ENCODE results near the gene SPSB3. TPM values are rescaled to one million over a fixed set of nuclear protein-coding genes. Genes with fewer than 3 reads are reported as not detected.

Gene SPSB3
- total and polyA plus RNA-seq, 2 of the 13 experiments (the other 11 are each of a cell fraction or from before 2014, with no cell fraction given): 13.2 to 21.9 TPM

GRCh38 chr16:1772908-1773702, 9.3 kb downstream of the SPSB3 start, which contains the start of gene MRPS34 (continued):
- TF ChIP-seq FOXP4 (CRISPR knock-in tag; IDR thresholded peaks at IDR 0.05): 0 out of 2 replicates have a peak, but pooled peaks have one; percentile 17
- no peak for TF ChIP-seq ZNF484 (CRISPR knock-in tag; IDR thresholded peaks at IDR 0.05; ENCODE audit: borderline replicate concordance, low read depth)
- TF ChIP-seq KDM2A (CRISPR knock-in tag; IDR thresholded peaks at IDR 0.05; ENCODE audit: borderline replicate concordance, low read depth): peak; percentile 98
- TF ChIP-seq MXD3 (CRISPR knock-in tag; IDR thresholded peaks at IDR 0.05): peak; percentile 56
- no peak; the same call in 1 of the 2 replicates for TF ChIP-seq ZNF646 (CRISPR knock-in tag; IDR thresholded peaks at IDR 0.05)
- TF ChIP-seq ZBTB37 (CRISPR knock-in tag; IDR thresholded peaks at IDR 0.05): no peak
- peak; percentile 98 for TF ChIP-seq GABPB1 (CRISPR knock-in tag; IDR thresholded peaks at IDR 0.05)
- TF ChIP-seq ZNF703 (CRISPR knock-in tag; IDR thresholded peaks at IDR 0.05; ENCODE audit: borderline replicate concordance): no peak
- TF ChIP-seq ZNF761 (CRISPR knock-in tag; conservative IDR thresholded peaks at IDR 0.05): peak; percentile 72
- peak; percentile 23; the same call in 1 of the 2 replicates for TF ChIP-seq MEIS2 (CRISPR knock-in tag; IDR thresholded peaks at IDR 0.05)
- 0 out of 2 replicates have a peak, but pooled peaks have one; percentile 26 for TF ChIP-seq PRDM15 (CRISPR knock-in tag; IDR thresholded peaks at IDR 0.05)
- no peak for TF ChIP-seq IRF1 (CRISPR knock-in tag; IDR thresholded peaks at IDR 0.05; ENCODE audit: low read depth)

Data from HepG2 (cell line).